GM19239 (cell line): ENCODE data around the gene VWC2.
A peak's percentile ranks its signal among the peaks of the same experiment; 100 is the strongest.

Source experiments
- DNase-seq: peaks from one replicate; pipeline ENCODE4 v3.0.0; 2011; ENCODE audit warnings: low spot score; ENCODE audit not compliant: insufficient read length
- FAIRE-seq: peaks from 2 replicates; lab custom pipeline; 2011; peaks lifted over from hg19 to GRCh38; lab: Jason Lieb, UNC

The VWC2 gene

DNA sequence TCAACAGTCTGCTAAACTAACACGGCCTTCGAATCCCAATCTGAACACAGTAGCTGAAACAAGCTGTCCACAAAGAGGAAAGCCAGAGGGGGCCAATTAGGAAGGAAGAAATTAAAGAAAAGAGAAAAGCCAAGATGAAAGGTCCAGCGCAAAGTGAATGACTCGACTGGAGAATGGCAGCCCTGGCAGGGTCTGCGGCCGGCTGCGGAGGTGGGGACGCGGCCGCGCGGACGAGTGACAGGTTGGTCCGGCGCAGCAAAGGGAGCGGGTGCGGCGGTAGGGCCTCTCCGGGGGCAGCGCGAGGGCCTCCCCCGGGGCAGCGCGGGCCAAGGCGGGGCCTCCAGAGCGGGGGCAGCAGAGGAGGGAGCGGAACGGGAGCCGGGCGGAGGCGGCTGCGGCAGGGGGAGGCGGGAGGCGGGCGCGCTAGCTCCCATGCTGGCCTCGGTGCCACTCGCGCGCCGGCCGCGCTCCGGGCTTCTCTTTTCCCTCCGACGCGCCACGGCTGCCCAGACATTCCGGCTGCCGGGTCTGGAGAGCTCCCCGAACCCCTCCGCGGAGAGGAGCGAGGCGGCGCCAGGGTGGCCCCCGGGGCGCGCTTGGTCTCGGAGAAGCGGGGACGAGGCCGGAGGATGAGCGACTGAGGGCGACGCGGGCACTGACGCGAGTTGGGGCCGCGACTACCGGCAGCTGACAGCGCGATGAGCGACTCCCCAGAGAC, at the start of gene VWC2:
Gene VWC2, plus strand, starts transcription at position 421 of the 718 bp plus-strand sequence. CDS start 1,798 bp downstream, outside the sequence.
- no peak for DNase-seq
- FAIRE-seq, result no peak

DNA sequence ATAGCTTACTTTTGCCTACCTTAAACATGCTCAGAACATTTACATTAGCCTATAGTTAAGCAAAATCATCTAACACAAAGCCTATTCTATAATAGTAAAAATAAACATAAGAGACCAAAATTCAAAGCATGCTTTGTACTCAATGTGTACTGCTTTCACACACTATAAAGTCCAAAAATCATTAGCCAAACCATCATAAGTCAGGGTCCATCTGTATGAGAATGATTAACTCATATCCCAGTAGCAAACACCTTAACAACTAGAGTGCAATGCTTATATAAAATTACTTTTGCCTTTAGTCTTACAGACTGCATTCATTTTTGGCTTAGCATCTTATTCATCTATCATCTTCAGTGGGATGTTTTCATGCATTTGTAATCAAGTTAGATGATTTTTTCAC, 49.4 kb upstream of the VWC2 start:
- no peak for DNase-seq
- FAIRE-seq, result no peak

DNA sequence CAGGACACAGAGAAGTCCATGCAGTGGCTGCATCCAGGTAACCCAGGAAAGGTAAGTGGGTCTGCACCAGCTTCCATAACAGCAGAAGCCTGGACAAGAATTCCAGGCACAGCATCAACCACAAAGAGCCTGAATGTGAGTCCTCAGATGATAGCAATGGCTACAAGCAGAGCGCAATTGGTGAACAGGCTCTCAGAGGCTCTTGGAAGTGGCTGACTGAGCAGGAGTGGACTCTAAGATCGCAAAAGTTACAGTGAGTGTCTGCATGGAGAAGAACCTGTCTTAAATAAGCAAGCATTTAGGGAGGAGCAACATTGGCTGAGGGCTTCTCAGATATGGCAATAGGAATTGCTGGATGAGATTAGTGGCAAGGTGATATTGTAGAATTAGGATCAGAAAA, 41.6 kb upstream of the VWC2 start:
- no peak for DNase-seq
- FAIRE-seq, result no peak

DNA sequence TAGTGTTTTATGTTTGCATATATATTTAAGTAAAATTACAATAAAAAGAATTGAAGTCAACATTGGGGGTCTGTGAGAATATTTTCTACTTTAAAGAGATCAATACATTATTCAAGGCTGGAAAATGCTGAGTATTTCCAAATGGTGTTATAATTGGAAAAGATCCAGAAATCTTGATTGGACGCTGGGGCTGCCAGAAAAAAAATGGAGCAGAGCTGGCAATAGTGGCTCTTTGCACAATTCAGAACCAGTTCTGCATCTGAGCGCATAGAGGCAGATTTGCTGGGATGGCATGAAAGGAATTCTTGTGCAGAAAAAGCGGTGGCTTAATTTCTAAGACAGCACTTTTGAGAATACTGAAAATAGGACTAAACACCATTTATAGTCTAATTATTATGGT, 10.8 kb upstream of the VWC2 start:
- FAIRE-seq (no peak), DNase-seq (no peak)

DNA sequence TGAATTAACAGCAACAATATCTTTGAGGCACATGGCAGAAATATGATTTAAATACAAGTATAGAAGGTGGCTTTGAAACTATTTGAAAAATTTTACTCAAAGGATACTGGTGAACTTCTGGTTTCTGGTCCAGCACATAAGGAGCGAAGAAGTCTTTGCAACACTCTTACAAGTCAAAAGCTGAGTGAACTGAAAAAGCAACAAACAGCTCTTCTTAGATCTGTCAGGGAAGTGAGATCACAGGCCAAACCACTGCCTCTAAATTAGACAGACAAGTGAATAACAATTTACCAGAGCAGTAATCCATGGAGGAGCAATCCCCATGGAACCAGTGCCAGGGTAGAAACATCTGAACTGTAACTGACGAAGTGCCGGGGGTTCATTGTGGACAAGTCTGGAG, 9.6 kb upstream of the VWC2 start:
- no peak for FAIRE-seq
- no peak for DNase-seq

DNA sequence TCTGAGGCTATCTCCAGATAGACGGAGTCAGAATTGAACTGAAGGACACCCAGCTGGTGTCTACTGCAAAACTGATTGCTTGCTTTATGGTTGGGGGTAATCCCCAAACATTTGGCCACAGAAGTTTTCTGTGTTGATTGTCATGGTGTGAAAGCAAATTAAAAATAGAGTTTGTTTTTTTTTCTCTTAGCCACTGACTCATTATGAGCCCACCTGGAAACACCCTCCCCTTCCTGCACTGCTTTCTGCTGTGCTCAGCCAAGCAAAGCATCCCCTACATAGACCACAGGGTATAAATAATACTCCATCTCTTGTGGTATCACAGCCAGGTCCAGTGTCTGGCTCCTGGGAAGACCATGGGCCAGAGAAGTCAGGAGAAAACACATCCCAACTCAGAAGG, 6.5 kb upstream of the VWC2 start:
- no peak for FAIRE-seq
- DNase-seq, result no peak

DNA sequence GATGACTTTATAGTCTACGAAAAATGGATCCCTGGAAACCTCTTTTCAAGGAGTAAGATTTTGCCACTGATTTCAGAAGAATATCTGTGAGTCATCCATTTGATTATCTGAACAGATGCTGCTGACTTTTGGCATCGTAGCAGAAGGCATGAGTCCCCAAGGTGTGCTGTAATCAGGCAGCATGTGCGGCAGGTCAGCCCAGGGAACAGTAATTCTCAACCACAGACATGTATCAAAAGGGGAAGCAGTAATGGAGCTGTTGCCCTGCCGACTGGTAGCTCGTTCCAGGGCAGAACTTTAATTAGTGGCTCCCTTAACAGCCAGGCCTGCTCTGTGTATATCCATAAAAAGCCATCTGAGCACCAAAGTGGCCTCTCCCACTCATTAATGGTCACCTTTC, 5.7 kb upstream of the VWC2 start:
- FAIRE-seq (peak; percentile 26), DNase-seq (no peak)

DNA sequence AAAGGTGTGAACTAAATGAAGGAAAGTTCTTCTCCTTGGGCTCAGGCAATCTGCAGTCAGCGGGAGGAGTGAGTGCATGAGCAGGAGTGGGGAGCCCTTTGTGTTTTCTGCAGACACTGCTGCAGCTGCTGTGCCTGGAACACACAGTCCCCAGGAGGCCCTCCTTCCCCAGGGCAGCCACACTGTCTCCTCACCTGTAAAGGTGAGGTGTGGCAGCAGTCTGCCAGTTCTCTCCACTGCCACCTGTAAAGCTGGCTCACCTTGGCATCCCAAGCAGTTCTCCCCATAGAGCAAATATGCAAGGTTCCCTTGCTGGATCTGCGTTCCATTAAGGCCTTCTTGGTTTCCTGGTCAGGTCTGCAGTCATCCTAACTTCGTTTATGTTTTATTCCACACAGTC, 5.2 kb upstream of the VWC2 start:
- no peak for FAIRE-seq
- no peak for DNase-seq

DNA sequence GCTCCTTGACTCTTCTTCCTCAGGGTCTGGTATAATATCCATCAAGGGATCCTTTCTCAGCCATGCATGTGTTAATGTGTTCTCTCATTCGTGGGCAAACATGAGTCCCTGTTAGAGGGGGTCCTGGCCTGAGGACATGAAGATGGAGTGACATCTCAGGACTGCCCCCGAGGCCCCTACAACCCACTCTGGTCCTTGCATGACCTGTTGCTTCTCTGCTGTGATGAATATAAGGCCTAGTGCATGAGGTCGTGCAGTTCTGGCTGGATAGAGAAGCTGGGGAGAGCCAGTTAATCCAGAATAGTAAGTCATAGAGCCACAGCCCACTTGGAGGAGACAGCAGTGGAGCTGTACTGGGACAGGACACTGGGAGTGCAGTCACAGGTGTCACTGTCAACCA, 4.6 kb upstream of the VWC2 start:
- DNase-seq (no peak), FAIRE-seq (no peak)

DNA sequence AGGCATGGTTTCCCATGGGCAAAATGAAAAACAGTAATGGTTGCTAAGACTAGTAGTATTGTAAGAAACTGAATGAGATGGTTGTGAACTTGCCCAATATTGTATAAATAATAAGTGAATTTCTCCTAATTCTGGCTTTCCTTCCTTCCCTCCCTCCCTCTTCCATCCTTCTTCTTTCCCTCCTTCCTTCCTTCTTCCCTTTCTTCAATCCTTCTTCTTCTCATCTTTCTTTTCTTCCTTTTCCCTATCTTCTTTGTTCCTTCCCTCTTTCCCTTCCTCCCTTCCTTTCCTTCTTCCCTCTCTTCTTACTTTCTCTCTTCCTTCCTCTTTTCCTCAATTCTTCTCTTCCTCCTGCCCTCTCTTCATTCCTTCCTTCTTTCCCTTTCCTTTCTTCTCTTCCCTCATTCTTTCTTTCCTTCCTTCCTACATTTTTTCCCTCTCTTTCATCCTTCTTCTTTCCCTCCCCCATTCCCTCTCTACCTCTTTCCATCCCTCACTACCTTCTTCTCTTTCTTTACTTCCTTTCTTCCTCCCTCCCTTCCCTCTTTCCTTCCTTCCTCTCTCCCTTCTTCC, 4.1 kb upstream of the VWC2 start:
- FAIRE-seq, result no peak
- DNase-seq, result no peak

DNA sequence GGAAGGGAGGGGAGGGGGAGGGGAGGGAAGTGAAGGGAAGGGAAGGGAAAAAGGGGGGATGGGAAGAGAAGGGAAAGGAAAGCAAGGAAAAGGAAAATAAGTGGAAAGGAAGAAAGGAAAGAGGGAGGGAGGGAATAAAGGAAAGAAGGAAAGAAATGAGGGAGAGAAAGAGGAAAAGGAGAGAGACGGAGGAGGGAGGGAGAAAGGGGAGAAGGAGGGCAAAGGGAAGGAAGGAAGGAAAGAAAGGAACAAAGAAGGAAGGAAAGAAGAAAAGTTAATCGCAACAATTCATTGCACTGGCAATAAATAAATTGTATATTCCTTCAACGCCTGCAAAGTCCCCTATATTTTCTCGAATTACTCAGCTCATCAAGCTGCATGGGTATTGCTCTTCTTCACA, 2.6 kb upstream of the VWC2 start:
- no peak for DNase-seq
- FAIRE-seq, result no peak

DNA sequence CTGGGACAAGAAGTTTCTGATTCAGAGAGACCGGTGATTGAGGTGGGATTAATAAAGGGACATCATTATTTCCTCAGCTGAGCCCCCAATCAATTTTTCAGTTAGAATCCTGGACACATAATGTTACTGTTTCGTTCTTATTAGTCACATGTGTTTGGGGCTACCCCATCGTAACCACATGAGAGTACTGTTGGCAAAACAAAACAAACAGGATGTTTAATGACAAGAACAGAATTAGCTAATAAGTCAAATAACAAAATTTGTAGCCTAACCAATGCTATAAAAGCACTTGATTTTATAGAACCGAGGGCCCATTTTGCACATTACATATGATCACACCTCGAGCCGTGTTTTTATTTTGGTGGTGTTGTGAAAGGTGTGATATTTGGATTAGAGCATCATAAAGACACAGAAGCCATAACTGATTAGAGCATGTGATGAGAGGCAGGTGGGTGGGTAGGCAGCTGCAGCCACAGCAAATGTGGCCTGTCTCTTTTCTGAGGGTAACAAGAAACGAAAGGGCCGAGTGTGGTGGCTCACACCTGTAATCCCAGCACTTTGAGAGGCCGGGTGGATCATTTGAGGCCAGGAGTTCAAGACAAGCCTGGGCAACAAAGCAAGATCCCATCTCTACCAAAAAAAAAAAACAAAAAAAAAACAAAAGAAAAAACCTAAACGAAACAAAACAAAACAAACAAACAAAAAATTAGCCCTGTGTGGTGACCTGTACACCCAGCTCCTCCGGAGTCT, 1.8 kb upstream of the VWC2 start:
- FAIRE-seq (no peak), DNase-seq (no peak)

DNA sequence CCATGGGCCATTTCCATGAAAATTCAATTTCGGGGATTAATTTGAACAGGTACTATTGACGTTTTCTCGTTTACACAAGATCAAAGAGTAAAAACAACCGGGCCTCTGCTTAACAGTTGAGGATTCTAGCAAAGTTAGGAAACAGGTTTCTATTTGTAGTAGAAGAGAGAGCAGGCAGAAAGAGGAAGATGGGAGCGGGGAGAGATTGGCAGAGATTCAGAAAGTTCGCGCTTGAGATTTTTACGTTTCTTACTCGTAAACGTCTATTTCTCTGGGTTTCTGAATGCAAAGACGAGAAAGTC, 571 bp upstream of the VWC2 start:
- FAIRE-seq, result no peak

DNA sequence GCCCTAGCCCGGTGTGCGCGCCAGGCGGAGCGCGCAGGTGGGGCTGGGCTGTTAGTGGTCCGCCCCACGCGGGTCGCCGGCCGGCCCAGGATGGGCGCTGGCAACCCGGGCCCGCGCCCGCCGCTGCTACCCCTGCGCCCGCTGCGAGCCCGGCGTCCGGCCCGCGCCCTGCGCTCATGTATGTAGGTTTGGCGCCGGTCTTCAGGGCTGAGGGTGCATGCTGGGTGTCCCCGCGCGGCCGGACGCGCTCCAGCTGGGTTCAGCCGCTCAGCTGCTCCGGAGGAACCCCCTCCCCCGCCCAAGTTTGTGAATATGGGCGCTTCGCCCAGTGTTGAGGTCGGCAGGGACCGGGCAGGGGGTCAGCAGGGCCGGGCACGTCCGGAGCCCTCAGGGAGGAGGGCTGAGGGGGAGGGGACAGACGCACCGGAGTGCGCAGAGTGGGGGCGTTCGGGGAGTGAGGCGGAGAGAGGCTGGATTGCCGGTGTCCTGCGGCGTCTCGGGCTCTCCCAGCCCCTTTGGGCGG, 559 bp downstream of the VWC2 start:
- FAIRE-seq, result no peak
- DNase-seq, result no peak

More for the DNA sequence above, 571 bp upstream of the VWC2 start:
- no peak for DNase-seq

DNA sequence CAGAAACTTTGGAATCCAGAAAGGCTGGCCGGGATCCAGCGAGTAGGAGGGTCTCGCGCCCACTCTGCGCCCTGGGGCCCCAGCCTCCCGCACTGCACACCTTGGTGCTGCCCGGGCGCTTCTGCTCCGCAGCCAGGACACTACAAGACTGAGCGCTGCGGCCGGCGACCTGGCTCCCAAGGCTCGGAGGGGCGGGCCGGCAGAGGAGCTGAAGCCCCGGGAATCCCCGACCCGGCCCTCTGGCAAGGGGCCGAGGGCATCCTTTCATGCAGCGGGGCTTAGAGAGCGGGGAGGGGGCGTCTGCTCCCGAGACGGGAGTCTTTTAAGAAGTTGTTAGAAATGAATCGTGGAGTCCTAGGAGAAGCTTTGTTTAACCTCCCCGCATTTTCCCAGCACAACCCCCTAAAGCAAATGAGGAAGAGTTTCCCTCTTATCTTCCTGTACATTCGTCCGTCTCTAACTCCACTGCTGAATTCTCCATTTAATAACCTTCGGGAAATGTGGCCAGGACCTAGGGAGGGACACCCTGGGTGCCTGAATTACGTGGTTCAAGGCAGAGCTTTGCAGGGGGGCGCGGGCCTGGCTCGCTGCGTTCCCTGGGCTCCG, 1.1 kb downstream of the VWC2 start:
- FAIRE-seq (no peak), DNase-seq (no peak)

DNA sequence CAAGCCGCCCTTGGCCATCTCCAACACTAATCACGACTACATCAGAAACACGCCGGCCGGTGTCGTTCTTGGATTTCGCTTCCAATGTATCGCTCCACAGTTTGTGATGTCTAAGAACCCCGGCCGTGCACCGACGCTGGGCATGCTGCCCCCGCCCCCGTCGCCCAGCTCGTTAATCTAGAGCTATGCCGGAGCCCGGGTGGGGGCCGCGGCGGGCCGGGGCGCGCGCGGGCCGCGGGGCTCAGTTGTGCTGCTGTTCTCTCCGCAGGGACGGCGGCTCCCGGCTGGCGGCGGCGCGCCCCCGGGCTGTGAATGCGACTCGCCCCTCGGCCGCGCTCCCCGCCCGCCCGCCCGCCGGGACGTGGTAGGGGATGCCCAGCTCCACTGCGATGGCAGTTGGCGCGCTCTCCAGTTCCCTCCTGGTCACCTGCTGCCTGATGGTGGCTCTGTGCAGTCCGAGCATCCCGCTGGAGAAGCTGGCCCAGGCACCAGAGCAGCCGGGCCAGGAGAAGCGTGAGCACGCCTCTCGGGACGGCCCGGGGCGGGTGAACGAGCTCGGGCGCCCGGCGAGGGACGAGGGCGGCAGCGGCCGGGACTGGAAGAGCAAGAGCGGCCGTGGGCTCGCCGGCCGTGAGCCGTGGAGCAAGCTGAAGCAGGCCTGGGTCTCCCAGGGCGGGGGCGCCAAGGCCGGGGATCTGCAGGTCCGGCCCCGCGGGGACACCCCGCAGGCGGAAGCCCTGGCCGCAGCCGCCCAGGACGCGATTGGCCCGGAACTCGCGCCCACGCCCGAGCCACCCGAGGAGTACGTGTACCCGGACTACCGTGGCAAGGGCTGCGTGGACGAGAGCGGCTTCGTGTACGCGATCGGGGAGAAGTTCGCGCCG, 1.9 kb downstream of the VWC2 start:
- no peak for DNase-seq
- FAIRE-seq, result no peak

DNA sequence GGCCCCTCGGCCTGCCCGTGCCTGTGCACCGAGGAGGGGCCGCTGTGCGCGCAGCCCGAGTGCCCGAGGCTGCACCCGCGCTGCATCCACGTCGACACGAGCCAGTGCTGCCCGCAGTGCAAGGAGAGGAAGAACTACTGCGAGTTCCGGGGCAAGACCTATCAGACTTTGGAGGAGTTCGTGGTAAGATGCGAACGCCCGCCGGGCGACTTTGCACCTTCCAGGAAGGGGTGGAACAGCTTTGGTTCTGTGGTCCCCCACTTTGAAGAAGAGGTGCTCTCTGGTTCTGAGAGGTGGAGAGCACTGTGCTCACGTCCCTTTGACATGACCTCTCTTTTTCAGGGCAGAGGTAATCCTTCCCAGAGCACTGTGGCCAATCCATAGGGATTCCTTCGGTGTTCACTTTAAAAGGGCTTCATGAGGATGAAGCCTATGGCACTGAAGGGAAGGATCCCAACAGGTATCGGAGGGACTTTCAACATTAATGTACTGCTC, 2.6 kb downstream of the VWC2 start:
- DNase-seq (no peak), FAIRE-seq (no peak)

DNA sequence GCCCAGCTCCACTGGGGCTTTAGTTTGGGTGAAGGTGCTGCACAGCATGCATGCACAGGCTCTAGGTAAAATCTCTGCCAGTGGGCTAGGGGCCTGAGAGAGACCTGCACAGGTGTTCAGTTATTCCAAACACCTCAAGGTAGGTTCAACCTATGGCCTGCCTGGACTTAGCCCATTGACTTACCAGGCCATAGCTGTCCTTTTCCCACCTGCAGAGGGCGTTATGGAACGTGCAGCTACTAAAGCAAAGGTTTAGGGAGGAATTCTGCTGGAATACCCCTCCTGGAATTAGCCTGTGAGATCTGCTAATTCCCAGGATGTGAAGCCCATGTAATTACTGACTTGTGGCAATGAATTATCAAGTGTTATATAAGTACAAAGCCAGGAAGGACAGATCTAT, 3.6 kb downstream of the VWC2 start:
- DNase-seq (no peak), FAIRE-seq (no peak)

DNA sequence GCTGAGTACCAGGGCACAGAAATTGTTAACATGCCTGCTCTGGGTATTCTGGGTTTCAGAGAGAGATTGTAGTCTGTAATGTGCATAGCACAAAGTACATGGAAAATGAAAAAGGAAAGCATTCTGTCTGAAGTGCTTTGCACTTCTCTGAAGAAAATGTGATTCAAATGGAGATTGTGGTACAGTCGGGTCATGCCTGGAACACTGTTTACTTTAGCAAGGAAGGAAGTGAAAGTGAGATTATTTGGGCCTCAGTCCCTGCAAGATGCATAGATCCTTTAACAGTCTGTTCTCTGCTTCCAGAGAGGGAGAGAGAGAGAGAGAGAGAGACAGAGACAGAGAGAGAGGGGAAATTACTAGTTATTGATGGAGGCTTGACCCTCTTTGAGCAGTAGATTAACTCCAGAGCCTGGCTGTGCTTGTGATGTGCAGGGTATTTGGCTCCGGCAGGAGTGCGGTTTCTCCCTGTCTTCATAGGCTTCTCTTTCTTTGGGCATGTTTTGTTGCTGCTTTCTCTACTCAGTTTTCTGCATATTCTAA, 5.4 kb downstream of the VWC2 start:
- FAIRE-seq (no peak), DNase-seq (no peak)

DNA sequence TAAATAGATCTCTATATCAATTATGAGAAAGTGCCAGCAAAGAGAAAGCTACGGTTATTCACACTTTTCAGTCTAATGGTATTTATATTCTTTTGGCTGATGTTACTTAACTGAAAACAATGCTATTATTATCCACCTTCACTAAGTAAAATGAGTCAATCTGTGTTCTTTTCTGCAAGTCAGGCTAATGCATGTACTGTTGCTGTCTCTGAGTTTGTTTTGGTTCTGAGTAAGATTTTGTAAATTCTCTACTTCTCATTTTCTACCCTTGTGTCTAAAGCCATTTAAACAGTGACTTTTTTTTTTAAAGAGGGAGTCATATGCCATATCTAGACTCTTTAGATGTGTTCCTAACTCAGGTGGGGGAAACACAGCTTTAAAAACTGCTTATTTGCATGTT, 7.5 kb downstream of the VWC2 start:
- no peak for DNase-seq
- FAIRE-seq, result no peak
